G401 (cell line): Measurements from ENCODE around the gene MROH7. TPM values are rescaled to one million over a fixed set of nuclear protein-coding genes. Genes with fewer than 3 reads are reported as not detected.

ENCODE experiments used
- DNase-seq: peaks from one replicate; pipeline ENCODE4 v3.0.0-alpha.2; 2015; ENCODE audit warnings: low spot score
- in situ Hi-C: cut with HindIII; loops from 2 replicates; pipeline ENCODE4 v1.10.0; 2016; ENCODE audit warnings: low sequenced_read_pairs, mixed read lengths
- total RNA-seq: library from RNA; depleted of rRNA; stranded (reverse); fragments of >200 nt; shearing (Covaris generic); gene quantifications from 2 replicates; pipeline ENCODE4 v1.2.3, GENCODE V29; 2014

MROH7 gene
- total RNA-seq, 1 experiment from 2014 or later, result not detected

DNA sequence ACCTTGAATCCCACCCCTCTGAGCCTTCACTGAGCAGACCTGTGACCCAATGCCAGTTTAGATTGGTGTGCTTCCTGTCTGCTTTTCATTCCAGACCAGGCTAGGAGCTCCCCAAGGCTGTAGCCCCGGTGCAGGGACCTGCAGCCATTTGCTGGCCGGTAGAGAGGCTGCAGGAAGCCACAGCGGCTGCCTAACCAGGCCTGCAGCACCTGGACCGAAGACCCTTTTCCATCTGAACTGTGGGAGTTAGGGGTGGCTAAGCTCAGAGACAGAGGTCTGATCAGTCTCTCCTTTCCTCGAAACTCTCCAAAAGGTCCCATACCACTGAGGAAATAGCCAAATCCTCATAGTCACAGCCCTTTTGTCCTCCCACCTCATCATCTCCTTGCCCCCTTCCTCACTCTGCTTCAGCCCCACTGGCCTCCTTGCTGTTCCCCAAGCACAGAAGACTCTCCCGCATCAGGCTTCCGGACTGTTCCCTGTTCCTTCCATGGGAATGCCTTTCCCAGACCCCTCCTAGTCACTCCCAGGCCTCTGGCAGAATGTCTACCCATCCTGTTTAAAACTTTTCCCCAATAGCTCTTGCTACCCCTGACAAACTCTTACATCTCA lies 73.4 kb downstream of the MROH7 start:
- in situ Hi-C loops, result no loop called here
- DNase-seq, result no peak

DNA sequence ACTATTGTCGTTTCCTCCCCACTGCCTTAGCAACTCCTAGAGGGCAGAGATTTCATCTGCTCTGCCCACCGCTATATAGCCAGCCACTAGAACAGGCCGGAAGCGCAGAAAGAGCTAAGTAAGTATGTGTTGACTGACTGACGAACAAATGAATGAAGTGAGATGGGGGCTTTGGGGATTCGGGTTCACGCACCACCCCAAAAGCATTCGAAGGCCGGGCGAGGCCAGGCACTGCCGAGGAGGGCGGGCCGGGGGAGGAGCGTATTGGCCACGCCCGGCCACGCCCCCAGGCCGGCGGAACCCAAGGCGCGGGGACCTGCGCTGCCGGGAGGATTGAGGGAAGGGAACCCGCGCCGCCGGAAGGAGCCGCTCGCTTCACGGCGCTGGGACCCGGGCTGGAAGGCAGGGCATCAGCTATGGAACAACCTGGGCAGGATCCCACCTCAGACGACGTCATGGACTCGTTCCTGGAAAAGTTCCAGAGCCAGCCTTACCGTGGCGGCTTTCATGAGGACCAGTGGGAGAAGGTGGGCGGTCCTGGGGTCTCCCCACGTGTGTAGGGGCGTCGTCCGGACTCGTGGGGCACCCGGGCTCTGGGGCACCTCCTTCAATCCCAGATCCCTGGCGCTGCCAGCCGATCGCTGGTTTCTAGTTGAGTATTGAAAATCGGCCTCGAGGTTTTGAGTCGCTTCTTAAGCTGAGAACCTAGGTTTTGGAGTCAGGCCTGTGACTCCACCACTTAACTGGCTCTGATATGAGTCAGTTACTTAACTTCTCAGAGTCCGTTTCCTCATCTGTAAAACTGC lies 74.1 kb downstream of the MROH7 start, which contains the start of gene TTC4:
Gene TTC4, plus strand, starts transcription at position 369 of the 806 bp plus-strand sequence. Its CDS starts 48 bp downstream, at position 417.
- peak; percentile 85 for DNase-seq
- in situ Hi-C loops, result no loop called here

DNA sequence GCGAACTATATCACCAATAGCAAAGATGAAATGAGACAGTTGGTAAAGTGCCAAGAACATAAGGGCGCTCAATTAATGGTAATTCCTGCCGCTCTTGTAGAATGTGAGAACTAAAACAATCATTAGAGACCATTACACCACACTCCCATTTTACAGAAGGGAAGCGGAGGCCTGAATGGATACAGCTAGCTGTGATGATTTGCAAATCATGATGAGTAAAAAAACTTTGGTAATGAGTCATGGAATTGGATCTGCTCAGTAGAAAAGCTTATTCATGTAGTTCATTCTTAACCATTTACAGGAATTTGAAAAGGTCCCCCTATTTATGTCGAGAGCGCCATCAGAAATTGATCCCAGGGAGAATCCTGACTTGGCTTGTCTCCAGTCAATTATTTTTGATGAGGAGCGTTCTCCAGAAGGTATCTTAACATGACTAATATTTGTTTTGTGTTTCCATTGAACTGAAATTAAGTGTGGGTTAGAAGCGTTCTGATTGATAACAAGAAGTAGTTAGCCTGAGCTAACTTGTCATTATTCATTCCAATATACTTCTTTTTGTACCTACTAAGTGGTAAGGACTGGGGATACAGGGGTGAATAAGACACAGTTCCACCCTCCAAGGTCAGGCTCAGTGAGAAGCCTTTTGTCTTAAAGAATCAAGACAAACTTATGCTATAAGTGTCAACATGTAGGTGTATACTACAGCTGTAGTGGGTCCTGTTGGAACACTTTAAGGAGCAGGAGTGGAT lies 74.9 kb downstream of the MROH7 start:
- DNase-seq, result no peak
- in situ Hi-C loops, result no loop called here

DNA sequence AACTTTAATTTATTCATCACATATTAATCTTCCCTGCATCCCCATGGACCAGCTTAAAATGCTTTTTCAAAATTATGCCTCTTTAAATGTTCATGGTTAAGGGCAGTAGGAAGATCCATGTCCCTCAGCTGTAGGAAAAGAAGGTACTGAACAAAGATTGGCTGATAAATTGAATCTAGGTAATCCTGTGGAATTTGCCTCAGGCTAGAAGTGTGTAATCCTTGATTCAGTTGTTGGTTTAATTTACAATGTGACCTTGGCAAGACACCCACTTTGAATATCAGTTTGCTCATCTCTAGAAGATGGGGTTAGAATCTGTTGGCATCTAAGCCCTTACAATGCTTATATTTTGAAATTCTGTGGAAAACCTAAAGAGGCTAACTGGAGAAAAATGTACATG lies 80.1 kb downstream of the MROH7 start:
- no peak for DNase-seq
- in situ Hi-C loops, result no loop called here

DNA sequence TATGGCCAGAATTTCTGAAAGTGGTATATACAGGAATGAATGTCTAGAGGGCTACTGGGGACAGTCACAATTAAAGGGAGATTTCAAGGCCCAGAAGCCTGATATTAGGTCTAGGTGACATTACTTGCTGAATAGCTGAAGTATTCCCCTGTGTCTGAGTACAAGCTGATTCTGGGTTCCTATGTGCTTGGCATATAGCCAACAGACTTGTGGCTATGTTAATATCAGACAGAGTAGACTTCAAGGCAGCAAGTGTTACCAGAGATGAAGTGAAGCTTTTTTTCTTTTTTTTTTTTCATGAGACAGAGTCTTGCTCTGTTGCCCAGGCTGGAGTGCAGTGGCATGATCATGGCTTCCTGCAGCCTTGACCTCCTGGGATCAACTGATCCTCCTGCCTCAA lies 82.4 kb downstream of the MROH7 start:
- in situ Hi-C loops, result no loop called here
- no peak for DNase-seq

DNA sequence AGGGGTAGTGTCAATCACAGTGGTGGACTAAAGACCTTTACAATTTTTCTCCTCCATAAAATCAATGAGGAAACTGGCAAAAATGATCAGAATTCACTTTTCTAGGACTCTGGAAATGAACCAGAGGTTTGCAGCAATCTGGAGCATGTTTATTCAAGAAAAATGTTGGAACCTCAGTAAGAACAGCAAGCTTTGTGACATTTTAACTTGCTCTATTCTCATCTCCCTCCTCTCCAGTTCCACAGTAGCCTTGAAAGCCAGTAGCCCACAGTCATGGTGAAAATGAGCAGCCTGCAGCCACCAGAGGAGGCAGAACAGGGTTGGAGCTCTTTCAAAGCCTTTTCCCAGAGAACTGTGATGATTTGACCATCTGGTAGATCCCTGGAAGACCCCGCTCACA lies 83.2 kb downstream of the MROH7 start:
- in situ Hi-C loops, result no loop called here

DNA sequence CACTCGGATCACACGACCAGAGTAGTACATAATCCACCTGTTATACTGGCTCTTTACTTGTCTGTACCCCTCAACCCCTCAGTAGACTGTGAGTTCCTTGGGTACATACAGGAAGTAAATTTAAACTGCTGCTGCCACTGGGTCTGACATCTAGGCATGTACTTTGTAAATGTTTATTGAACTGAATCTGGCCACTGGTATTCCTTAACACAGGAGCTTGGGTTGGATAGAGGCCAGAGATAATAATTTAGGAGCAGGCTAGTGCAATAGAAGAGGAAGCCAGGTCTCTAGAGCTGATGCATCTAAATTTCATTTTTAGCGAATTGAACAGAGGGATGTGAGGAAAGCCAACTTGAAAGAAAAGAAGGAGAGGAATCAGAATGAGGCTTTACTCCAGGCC lies 86.4 kb downstream of the MROH7 start:
- in situ Hi-C loops, result no loop called here

More for the DNA sequence above, 83.2 kb downstream of the MROH7 start:
- DNase-seq, result no peak

DNA sequence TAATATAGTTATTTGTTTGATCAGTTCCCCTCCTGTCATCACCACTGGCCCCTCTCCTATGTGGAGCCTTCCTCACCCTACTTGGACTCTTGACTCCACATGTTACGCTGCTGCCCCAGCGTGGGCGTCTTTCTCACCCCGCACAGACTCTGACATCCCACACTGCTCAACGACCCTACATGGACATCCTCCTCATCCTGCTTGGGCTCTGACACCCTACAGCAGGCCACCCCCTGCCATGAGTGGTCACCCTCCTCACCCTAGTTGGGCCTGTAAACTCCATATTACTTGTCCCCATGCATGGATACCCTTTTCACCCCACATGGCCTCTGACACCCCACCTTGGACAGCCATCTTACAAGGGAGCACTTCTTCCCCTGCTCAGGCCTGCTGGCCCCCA lies 95.1 kb downstream of the MROH7 start:
- DNase-seq, result no peak
- in situ Hi-C loops, result no loop called here

More for the DNA sequence above, 86.4 kb downstream of the MROH7 start:
- DNase-seq, result no peak

DNA sequence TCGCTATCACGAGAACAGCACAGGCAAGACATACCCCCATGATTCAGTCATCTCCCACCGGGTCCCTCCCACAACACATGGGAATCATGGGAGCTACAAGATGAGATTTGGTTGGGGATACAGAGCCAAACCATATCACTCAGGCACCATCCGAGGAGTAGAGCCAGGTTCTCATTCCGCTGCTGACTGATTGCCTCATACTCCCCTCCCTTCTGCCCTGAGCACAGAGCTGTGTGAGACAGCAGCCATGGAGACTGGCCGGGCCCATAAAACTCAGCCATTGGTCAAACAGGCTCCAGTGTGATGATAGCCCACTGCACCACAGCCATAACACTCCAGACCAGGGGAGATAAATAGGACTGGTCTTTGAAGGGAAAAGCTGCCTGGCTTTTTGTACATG lies 96.7 kb downstream of the MROH7 start:
- in situ Hi-C loops, result no loop called here
- DNase-seq, result no peak

DNA sequence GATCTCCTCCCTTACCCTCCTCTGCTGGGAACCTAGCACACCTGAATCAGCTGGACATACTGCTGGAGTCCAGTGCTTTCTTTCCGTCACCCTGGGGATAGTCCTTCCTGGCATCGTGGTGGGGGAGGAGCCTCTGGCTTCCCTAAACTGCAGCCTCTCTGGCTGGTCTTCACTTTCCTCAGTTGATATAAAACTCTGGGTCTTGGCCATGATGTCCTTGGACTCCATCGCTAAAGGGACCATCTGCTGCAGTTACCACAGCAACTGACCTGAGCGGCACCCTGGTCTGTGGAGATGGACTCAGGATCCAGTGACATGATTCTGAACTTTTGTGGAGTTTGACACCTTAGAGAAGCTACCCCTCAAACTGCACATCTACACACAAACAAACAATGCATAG lies 99.9 kb downstream of the MROH7 start:
- in situ Hi-C loops, result no loop called here
- peak; percentile 50 for DNase-seq

DNA sequence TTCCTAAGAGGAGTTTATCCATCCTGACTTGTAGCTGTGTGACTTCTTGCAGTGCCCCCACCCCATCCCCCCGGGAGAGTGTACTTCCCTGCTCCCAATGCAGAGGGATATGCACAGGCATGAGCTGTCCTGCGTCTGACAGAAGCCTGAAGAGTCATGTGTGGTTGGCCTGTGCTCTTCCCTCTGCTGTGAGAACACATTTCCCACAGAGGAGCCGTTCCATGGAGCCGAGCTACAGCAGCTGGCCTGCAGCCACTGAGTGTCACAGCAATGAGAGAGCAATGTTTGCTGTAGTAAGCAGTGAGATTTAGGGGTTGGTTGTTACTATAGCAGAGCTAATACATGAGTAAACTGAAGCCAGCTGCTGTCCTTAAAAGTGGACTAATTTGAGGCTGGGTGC lies 100.7 kb downstream of the MROH7 start:
- in situ Hi-C loops, result no loop called here
- DNase-seq, result no peak

DNA sequence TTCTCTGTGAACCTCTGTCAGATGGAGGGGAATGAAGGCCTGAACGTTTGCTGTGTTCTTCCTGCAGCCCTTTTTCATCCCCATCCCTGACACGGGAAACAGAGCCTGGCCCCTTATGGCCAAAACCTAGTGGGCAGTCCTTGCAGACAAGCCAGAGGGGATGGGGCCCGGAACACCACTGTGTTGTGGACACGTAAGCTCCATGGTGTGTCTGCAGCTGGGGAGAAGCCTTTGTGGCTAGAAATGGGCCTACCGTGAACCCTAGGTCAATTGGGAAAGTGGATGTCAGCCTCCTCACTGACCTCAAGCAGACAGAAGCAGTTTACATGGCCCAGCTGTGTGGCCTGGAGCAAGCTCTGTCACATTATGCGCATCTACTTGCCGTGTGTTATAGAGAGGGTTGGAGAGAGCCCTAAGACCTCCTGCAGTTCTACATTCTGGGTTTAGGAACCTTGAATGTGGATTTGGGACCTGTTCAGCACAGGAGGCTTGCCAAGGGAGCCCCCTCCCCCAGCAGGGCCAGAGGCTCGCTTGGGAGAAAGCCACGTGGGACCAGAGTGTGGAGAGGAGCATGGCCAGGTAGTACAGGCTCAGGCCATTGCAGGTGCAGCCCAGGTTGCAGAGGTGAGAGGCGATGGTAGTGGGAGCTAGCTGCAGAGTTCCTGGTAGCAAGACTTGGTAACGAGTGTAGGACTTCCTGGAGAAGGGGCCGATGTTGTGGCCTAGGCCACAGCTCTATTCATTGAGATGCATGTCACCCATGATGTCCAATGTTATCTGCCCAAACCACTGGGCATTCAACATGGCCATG lies 102.0 kb downstream of the MROH7 start:
- DNase-seq, result no peak

DNA sequence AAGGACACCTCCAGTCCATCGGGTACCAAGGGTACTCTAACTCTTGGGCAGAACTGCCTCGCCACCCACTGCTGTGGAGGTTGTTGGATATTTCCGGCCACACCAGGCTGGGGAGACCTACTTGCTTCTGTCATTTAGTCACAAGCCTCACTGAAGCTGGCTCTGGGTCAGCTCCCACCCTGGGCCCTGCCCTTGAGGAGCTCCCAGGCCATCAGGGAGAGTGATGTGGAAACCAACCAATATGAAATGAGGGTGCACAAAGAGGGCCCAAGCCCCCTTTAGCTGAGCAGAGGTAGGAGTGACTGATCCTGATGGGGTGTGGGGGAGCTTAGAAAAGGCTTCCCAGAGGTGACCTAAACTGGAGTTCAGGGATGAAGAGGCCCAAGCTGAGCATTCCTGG lies 103.1 kb downstream of the MROH7 start:
- in situ Hi-C loops, result no loop called here

More for the DNA sequence above, 102.0 kb downstream of the MROH7 start:
- in situ Hi-C loops, result no loop called here

DNA sequence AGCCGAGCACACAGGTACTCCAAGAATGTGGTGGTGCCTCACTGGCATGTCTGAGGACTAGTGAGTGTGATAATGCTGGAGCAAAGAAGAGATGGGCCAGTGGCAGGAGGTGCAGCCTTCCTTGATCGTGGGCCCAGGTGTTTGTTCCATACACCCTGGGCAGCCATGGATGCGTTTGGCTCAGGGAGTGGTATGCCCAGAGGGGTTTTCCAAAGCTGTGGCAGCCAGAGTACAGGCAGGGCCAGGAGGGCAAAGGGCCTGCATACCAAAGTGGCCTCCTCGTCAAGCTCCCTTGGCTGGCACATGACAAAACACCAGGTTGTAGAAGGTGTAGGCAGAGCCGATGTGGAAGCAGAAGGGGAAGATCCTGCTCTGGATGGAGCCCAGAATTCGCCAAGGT lies 103.7 kb downstream of the MROH7 start:
- in situ Hi-C loops, result no loop called here
- no peak for DNase-seq

More for the DNA sequence above, 103.1 kb downstream of the MROH7 start:
- DNase-seq, result no peak

DNA sequence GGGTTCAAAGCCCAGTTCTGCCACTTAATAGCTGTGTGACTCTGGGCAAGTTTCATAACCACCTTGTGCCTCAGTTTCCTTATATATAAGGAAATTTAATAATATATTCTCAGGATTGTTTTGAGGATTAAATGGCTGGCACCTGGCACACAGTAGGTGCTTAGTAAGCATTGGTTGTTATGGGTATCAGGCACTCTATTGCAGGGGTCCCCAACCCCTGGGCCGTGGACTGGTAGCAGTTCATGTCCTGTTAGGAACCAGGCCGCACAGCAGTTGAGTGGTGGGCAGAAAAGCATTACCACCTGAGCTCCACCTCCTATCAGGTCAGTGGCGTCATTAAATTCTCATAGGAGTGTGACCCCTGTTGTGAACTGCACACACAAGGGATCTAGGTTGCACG lies 104.3 kb downstream of the MROH7 start:
- DNase-seq, result no peak
- in situ Hi-C loops, result no loop called here

DNA sequence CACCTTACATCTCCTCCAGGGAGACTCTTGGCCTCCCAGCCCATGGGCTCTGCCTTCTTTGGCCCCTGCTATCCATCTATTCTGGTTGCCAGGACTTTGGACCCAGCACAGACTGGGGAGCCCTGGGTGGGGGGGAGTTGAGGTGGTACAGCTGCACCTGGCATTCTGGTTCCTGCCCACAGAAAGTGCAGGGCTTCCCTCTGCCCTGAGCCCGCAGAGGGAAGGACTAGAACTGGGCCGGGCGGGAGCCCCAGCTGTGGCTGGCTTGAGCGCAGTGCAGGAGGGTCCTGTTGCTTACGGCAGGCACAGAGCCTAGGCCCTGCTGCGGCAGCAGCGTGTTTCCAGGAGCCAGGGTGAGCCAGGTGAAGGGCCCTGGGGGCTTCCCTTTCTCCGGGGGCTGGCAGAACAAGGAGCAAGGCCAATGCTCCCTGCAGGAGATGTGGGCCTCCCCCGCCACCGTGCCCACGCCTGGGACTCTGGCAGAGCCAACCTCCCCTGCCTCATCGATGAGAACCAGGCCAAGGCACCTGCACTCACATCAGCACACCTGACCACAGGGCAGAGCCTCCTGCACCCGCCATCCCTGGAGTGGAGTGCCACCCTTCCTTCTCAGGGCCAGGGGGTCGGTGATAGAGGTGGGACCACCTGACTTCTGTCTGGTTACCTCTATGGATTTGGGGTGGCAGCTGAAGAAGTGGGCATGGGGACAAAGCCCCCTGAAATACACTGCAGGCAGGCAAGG lies 106.7 kb downstream of the MROH7 start:
- in situ Hi-C loops, result no loop called here
- DNase-seq, result no peak

DNA sequence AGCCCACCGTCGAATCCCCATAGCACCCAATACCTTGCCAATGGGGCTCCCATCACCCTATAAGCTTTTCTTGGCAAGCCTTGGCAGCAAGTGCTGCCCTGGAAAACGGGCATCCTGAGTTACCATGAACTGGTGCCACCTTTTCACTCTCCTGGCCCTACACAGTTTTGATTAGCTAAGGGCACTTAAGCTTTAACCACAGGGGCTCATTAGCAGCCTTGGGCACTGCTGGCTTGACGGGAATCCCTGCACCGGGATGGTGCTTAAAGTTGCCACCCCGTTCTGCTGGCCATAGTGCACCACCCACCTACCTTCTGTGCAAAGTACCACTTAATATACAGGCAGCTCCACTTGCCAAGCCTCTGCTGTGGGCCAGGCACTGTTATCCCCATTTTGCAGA lies 109.0 kb downstream of the MROH7 start:
- no peak for DNase-seq
- in situ Hi-C loops, result no loop called here

DNA sequence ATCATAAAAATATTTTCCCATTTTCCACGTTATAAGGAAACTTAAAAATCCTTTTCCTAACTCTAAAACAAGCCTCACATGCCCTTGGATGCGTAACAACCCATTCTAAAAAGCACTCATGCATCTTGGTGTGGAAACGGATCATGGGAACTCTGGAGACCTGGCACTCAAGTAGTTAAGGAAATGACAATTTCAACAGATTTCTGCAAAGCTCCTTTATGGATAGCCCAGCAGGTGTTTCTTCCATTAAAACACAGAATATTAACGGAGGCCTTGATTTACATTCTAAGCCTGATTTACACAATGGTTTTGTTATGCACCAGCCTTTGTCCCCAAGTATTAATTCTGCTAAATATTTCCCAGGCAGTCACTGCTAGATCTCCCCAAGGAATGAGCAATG lies 109.8 kb downstream of the MROH7 start:
- in situ Hi-C loops, result no loop called here
- no peak for DNase-seq

DNA sequence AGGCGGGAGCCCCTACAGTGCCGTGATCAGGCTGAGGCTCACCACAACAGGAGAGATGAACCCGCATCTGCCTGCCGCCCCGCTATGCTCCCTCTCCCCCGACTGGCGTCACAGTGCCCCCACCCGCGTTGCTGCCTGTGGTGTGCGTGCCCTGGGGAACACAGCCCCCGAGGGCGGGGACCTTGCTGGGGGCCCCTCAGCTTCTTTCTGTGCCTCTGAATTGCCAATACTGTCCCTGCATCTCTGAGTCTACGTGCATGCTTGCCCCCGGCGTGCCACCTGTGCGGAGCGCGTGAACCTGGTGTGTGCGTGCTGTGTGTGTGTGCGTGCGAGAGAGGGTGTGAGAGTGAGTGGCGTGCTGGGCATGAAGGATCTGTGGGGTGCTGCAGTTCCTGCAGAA lies 112.5 kb downstream of the MROH7 start:
- in situ Hi-C loops, result no loop called here
- no peak for DNase-seq
